Measurements from ENCODE around the gene DCLK3.

DNA sequence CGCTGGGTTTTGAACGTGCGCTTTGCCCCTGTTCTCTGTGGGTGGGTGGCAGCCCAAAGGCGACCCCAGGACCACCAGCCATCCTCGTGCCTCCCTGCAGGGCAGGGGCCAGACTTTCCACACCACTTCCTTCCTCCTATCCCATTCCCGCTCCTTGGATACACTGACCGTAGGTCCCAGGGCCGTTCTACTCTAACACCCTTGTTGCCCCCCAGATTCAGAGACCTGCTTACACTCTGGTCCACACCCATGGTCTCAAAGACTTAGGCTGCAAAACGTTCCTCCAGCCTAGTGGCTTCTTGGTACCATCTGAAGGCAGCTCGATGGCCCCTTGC, 318 bp upstream of the DCLK3 start:
- TF ChIP-seq FOXK2 (IDR thresholded peaks at IDR 0.05) (no peak), ELF4 (IDR thresholded peaks at IDR 0.05) (no peak), ZNF384 (IDR thresholded peaks at IDR 0.05) (no peak), BHLHE40 (IDR thresholded peaks at IDR 0.05; ENCODE audit: borderline replicate concordance) (no peak), SP1 (IDR thresholded peaks at IDR 0.05) (no peak), ARNT (IDR thresholded peaks at IDR 0.05) (no peak), NFRKB (IDR thresholded peaks at IDR 0.05) (no peak)

All from HEK293T (cell line).